Mesenchymal stem cell (in vitro differentiated cells and primary cell): ENCODE data around the gene TMEM244.
"Not testable (repeated sequence)": the region's sequence is repeated elsewhere in the genome, so short reads cannot be mapped to it uniquely, and the experiment has no call there.

Experiments used
- DNase-seq: peaks from one replicate; pipeline ENCODE4 v3.0.0-alpha.2; 2013
- H2AFZ ChIP-seq: one replicate; pipeline ENCODE4 v1.6.1; 2013; ENCODE audit warnings: low read depth, mild to moderate bottlenecking, control low read depth, inconsistent platforms, low read length, moderate library complexity
- H2AK5ac ChIP-seq: 2 replicates; pipeline ENCODE4 v1.6.1; 2013; ENCODE audit warnings: low read length, moderate library complexity, mild to moderate bottlenecking, inconsistent platforms; ENCODE audit not compliant: severe bottlenecking
- H2BK120ac ChIP-seq: one replicate; pipeline ENCODE4 v1.6.1; 2013; ENCODE audit warnings: low read depth, mild to moderate bottlenecking, inconsistent platforms, low read length, moderate library complexity
- H2BK12ac ChIP-seq, 2 experiments: one replicate each; pipeline ENCODE4 v1.6.1; 2013; ENCODE audit warnings: inconsistent platforms in 2 of 2, low read length in 2 of 2, mild to moderate bottlenecking in 2 of 2, moderate library complexity in 2 of 2, control low read depth in 1 of 2
- H2BK15ac ChIP-seq: one replicate; pipeline ENCODE4 v1.6.1; 2013; ENCODE audit warnings: mild to moderate bottlenecking, low read depth, inconsistent platforms; ENCODE audit not compliant: poor library complexity, severe bottlenecking
- H2BK5ac ChIP-seq: 2 replicates; pipeline ENCODE4 v1.6.1; 2013; ENCODE audit warnings: low read depth, mild to moderate bottlenecking, low read length, control low read depth, inconsistent platforms; ENCODE audit not compliant: poor library complexity, severe bottlenecking
- H3K14ac ChIP-seq, 2 experiments: one replicate each; pipeline ENCODE4 v1.6.1; 2013; ENCODE audit warnings: inconsistent platforms in 2 of 2, low read length in 2 of 2, control low read depth in 1 of 2, mild to moderate bottlenecking in 1 of 2, moderate library complexity in 1 of 2
- H3K18ac ChIP-seq, 2 experiments: one replicate each; pipeline ENCODE4 v1.6.1; 2013; ENCODE audit warnings: inconsistent platforms in 2 of 2, low read length in 2 of 2, control low read depth in 1 of 2, low read depth in 1 of 2, mild to moderate bottlenecking in 1 of 2
- H3K23ac ChIP-seq, 2 experiments: one replicate each; pipeline ENCODE4 v1.6.1; 2013; ENCODE audit warnings: inconsistent platforms in 2 of 2, low read length in 2 of 2, mild to moderate bottlenecking in 2 of 2, moderate library complexity in 2 of 2, control low read depth in 1 of 2
- H3K27ac ChIP-seq: 2 replicates; pipeline ENCODE4 v1.5.1; 2013; ENCODE audit warnings: mild to moderate bottlenecking, moderate library complexity, low read length, control low read depth, inconsistent platforms; ENCODE audit not compliant: poor library complexity, severe bottlenecking
- H3K27me3 ChIP-seq, 2 experiments: 2 replicates each; pipeline versions ENCODE4 v1.6.1 to v1.7.0; 2013; ENCODE audit warnings: low read length in 2 of 2, mild to moderate bottlenecking in 2 of 2, moderate library complexity in 2 of 2, control low read depth in 1 of 2, inconsistent platforms in 1 of 2; ENCODE audit not compliant: control insufficient read depth in 1 of 2, insufficient read depth in 1 of 2
- H3K36me3 ChIP-seq, 2 experiments: 2 replicates each; pipeline versions ENCODE4 v1.6.1 to v1.7.0; 2013; ENCODE audit warnings: low read length in 2 of 2, control low read depth in 1 of 2, inconsistent platforms in 1 of 2, low read depth in 1 of 2, mild to moderate bottlenecking in 1 of 2; ENCODE audit not compliant: insufficient read depth in 2 of 2, control insufficient read depth in 1 of 2
- H3K4ac ChIP-seq, 2 experiments: one replicate each; pipeline ENCODE4 v1.6.1; 2013; ENCODE audit warnings: inconsistent platforms in 2 of 2, low read length in 2 of 2, mild to moderate bottlenecking in 2 of 2, moderate library complexity in 2 of 2, control low read depth in 1 of 2, low read depth in 1 of 2
- H3K4me1 ChIP-seq: 2 replicates; pipeline ENCODE4 v1.6.1; 2013; ENCODE audit warnings: low read depth, low read length, control low read depth; ENCODE audit not compliant: control insufficient read depth, insufficient read depth
- H3K4me2 ChIP-seq: 2 replicates; pipeline ENCODE4 v1.6.1; 2013; ENCODE audit warnings: low read length, mild to moderate bottlenecking, inconsistent platforms; ENCODE audit not compliant: poor library complexity, severe bottlenecking
- H3K4me3 ChIP-seq, 2 experiments: 2 replicates each; pipeline versions ENCODE4 v1.5.1 to v1.7.0; 2013; ENCODE audit warnings: low read length in 2 of 2, mild to moderate bottlenecking in 2 of 2, control low read depth in 1 of 2, low read depth in 1 of 2; ENCODE audit not compliant: insufficient read depth in 1 of 2
- H3K79me1 ChIP-seq: replicated peaks from 2 replicates; pipeline ENCODE4 v1.6.1; 2013; ENCODE audit warnings: mild to moderate bottlenecking, control low read depth, low read length, inconsistent platforms; ENCODE audit not compliant: poor library complexity, severe bottlenecking
- H3K9ac ChIP-seq: 2 replicates; pipeline ENCODE4 v1.7.0; 2013; ENCODE audit warnings: mild to moderate bottlenecking, low read length, moderate library complexity
- H3K9me3 ChIP-seq: 2 replicates; pipeline ENCODE4 v1.7.0; 2013; ENCODE audit warnings: mild to moderate bottlenecking, low read length; ENCODE audit not compliant: control insufficient read depth
- H4K8ac ChIP-seq: one replicate; pipeline ENCODE4 v1.6.1; 2013; ENCODE audit warnings: inconsistent platforms, mild to moderate bottlenecking, low read length, moderate library complexity
- H4K91ac ChIP-seq: one replicate; pipeline ENCODE4 v1.6.1; 2013; ENCODE audit warnings: mild to moderate bottlenecking, low read length, inconsistent platforms
- WGBS: methylation state at CpG from one replicate; pipeline ENCODE4 v1.1.7; 2013; ENCODE audit warnings: mixed read lengths; 5-methylcytosine and 5-hydroxymethylcytosine counted together

Gene TMEM244

GRCh38 chr6:129877894-129878293, 16.8 kb upstream of the TMEM244 start:
- not testable (repeated sequence) for H3K23ac ChIP-seq, H3K4me3 ChIP-seq, H2BK5ac ChIP-seq, H3K18ac ChIP-seq, H2BK12ac ChIP-seq, H2BK15ac ChIP-seq, H2BK120ac ChIP-seq, H4K8ac ChIP-seq, H2AK5ac ChIP-seq, DNase-seq, H3K36me3 ChIP-seq, H3K4me2 ChIP-seq, H3K9ac ChIP-seq, H3K4ac ChIP-seq, H2AFZ ChIP-seq, H3K9me3 ChIP-seq, H3K14ac ChIP-seq, H3K27me3 ChIP-seq, H3K4me1 ChIP-seq, H3K79me1 ChIP-seq, H3K27ac ChIP-seq, H4K91ac ChIP-seq
- 88% methylated on average over 1 of the region's 1 CpG for WGBS

- 100% methylated on average over 1 of the region's 6 CpGs for WGBS
- H3K27me3 ChIP-seq: no peaks in the 10 kb centered on the region
These were observed 14.8 kb upstream of the TMEM244 start for GRCh38 chr6:129875610-129876520.

GRCh38 chr6:129874837-129875236, 13.7 kb upstream of the TMEM244 start:
- no peak overlapping the region for H4K8ac ChIP-seq
- peaks cover 2% of the 10 kb centered on the region for H3K9me3 ChIP-seq
- no peaks in the 10 kb centered on the region for H3K27me3 ChIP-seq
- H2BK15ac ChIP-seq: no peak overlapping the region
- no peak overlapping the region for H3K4me2 ChIP-seq
- no peaks in the 10 kb centered on the region for H3K79me1 ChIP-seq
- H3K4me1 ChIP-seq: no peaks in the 10 kb centered on the region
- H3K27ac ChIP-seq: no peak overlapping the region
- no peaks in the 10 kb centered on the region for H3K36me3 ChIP-seq
- H2AFZ ChIP-seq: no peak overlapping the region
- H2BK12ac ChIP-seq: no peak overlapping the region
- H3K4ac ChIP-seq: no peak overlapping the region
- H2BK5ac ChIP-seq: no peak overlapping the region
- H3K9ac ChIP-seq: no peak overlapping the region
- no peak overlapping the region for H3K14ac ChIP-seq
- DNase-seq: no peak
- no peak overlapping the region for H3K4me3 ChIP-seq
- H3K23ac ChIP-seq: no peak overlapping the region
- no peak overlapping the region for H2AK5ac ChIP-seq
- H3K18ac ChIP-seq: no peak overlapping the region
- H4K91ac ChIP-seq: no peak overlapping the region
- H2BK120ac ChIP-seq: no peak overlapping the region

More at GRCh38 chr6:129875610-129876520, 14.8 kb upstream of the TMEM244 start:
- no peak overlapping the region for H4K91ac ChIP-seq
- no peak overlapping the region for H3K4me3 ChIP-seq
- no peak overlapping the region for H2AFZ ChIP-seq
- no peak overlapping the region for H3K23ac ChIP-seq
- no peak overlapping the region for H3K4me2 ChIP-seq
- no peak overlapping the region for H3K27ac ChIP-seq
- H3K4me1 ChIP-seq: no peaks in the 10 kb centered on the region
- H3K9me3 ChIP-seq: peaks cover 2% of the 10 kb centered on the region
- H3K9ac ChIP-seq: no peak overlapping the region
- no peak overlapping the region for H3K18ac ChIP-seq
- no peak overlapping the region for H2BK5ac ChIP-seq
- H4K8ac ChIP-seq: no peak overlapping the region
- no peak overlapping the region for H2BK120ac ChIP-seq
- H3K14ac ChIP-seq: no peak overlapping the region
- no peak for DNase-seq
- no peak overlapping the region for H2AK5ac ChIP-seq
- H3K36me3 ChIP-seq: no peaks in the 10 kb centered on the region
- no peak overlapping the region for H3K4ac ChIP-seq
- no peak overlapping the region for H2BK15ac ChIP-seq
- no peaks in the 10 kb centered on the region for H3K79me1 ChIP-seq
- H2BK12ac ChIP-seq: no peak overlapping the region

DNA sequence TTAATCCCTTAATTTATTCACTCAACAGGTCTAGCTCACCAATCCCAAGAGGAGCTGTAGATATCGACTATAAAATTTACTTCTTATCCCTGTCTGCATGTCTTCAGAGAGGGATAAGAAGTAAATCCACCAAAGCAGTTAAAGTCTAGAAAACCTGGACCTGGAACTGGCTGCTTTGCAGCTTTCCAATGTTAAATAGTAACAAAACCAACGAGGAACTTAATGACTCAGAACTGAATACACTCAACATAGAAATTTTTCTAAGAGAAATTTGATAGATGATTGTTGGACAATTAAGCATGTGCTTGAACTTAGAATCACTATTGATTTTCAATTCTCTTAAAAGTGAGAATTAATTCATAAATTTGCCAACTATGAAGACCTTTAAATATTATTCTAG, 11.5 kb upstream of the TMEM244 start:
- Histone ChIP-seq H3K4me3 (no peak overlapping the region), H3K36me3 (no peaks in the 10 kb centered on the region), H3K9me3 (no peaks in the 10 kb centered on the region), H3K27ac (no peak overlapping the region), H3K27me3 (no peaks in the 10 kb centered on the region), H3K9ac (no peak overlapping the region), H3K18ac (no peak overlapping the region), H3K4ac (no peak overlapping the region), H2AFZ (no peak overlapping the region), H3K79me1 (no peaks in the 10 kb centered on the region), H2BK120ac (no peak overlapping the region), H3K14ac (no peak overlapping the region), H3K4me2 (no peak overlapping the region), H4K91ac (no peak overlapping the region), H3K23ac (no peak overlapping the region), H2BK15ac (no peak overlapping the region), H2AK5ac (no peak overlapping the region), H4K8ac (no peak overlapping the region), H2BK5ac (no peak overlapping the region), H3K4me1 (no peaks in the 10 kb centered on the region), H2BK12ac (no peak overlapping the region)
- 58% methylated on average over 1 of the region's 2 CpGs for WGBS
- no peak for DNase-seq
